ENCODE measurements around the gene ADCY7. TPM values are rescaled to one million over a fixed set of nuclear protein-coding genes. Genes with fewer than 3 reads are reported as not detected.

The ADCY7 gene
- total and polyA plus RNA-seq, 2 donors (not counting 1 experiment from before 2014, with no cell fraction given) = 9.9 to 34.0 TPM

DNA sequence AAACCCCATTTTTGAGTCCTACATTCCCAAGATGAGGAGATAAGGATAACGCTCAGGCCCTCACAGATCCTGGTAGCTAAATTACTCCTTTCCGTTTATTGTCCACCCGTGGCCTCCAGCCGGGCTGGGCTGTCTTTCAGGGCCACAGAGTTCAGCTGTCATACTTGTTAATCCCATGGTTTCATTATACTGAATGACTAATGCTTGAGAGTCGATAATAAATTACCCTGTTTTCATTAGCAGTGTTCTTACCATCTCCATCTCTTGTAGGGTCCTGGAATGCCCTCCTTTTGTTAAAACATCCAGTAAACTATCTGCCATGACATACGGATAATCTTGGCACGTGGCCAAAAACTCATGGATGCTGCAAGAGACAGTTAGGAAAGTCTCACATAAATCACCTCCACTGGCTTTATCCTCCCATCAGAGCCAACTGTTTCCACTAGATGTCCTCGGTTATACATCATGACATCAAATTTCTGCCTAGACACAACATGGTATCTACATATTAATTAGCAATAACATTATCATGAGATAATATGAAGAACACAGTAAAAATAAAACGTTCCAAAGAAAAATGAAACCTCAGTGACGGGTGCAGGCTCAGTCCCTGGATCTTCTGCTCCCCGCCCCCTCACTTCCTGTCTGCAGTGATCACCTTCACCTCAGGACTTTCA, 57.1 kb downstream of the ADCY7 start:
- H3K4me3 ChIP-seq (replicated peaks in 1 of 4; ENCODE audit: control extremely low read depth in 1 of 4, insufficient read depth in 1 of 4, low read depth in 3 of 4, low read length in 4 of 4) = no peak overlapping the region
- H3K4me2 ChIP-seq (ENCODE audit: extremely low read depth, insufficient read depth, low read length) = no peak overlapping the region
- H3K27ac ChIP-seq (ENCODE audit: insufficient read depth, low read length) = no peak overlapping the region
- peak; percentile 42 to 60 for DNase-seq (ENCODE audit: low read depth in 2 of 2)
- H3K36me3 ChIP-seq (ENCODE audit: control insufficient read depth, insufficient read depth, low read length) = peaks cover 5% of the 10 kb centered on the region
- TF ChIP-seq EZH2 (IDR thresholded peaks at IDR 0.05; ENCODE audit: low read length, missing control alignments) = no peak
- TF ChIP-seq, protein P1, sequence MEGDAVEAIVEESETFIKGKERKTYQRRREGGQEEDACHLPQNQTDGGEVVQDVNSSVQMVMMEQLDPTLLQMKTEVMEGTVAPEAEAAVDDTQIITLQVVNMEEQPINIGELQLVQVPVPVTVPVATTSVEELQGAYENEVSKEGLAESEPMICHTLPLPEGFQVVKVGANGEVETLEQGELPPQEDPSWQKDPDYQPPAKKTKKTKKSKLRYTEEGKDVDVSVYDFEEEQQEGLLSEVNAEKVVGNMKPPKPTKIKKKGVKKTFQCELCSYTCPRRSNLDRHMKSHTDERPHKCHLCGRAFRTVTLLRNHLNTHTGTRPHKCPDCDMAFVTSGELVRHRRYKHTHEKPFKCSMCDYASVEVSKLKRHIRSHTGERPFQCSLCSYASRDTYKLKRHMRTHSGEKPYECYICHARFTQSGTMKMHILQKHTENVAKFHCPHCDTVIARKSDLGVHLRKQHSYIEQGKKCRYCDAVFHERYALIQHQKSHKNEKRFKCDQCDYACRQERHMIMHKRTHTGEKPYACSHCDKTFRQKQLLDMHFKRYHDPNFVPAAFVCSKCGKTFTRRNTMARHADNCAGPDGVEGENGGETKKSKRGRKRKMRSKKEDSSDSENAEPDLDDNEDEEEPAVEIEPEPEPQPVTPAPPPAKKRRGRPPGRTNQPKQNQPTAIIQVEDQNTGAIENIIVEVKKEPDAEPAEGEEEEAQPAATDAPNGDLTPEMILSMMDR (conservative IDR thresholded peaks at IDR 0.05 in 1 of 2, IDR thresholded peaks at IDR 0.05 in 1 of 2; ENCODE audit: low read depth in 1 of 2, low read length in 2 of 2) = no peak
- H3K9me3 ChIP-seq (ENCODE audit: control insufficient read depth, insufficient read depth, low read depth, low read length) = no peaks in the 10 kb centered on the region
- H4K20me1 ChIP-seq (ENCODE audit: control insufficient read depth, extremely low read depth, insufficient read depth, low read length) = no peaks in the 10 kb centered on the region
- H2AFZ ChIP-seq (ENCODE audit: low read length) = no peak overlapping the region
- H3K27me3 ChIP-seq (ENCODE audit: control insufficient read depth, insufficient read depth, low read length) = no peaks in the 10 kb centered on the region
- no peaks in the 10 kb centered on the region for H3K4me1 ChIP-seq (ENCODE audit: control insufficient read depth, extremely low read depth, insufficient read depth, low read length)
- H3K9ac ChIP-seq (ENCODE audit: insufficient read depth, low read length) = no peak overlapping the region
- H3K79me2 ChIP-seq (ENCODE audit: control insufficient read depth, insufficient read depth, low read length) = no peaks in the 10 kb centered on the region

DNA sequence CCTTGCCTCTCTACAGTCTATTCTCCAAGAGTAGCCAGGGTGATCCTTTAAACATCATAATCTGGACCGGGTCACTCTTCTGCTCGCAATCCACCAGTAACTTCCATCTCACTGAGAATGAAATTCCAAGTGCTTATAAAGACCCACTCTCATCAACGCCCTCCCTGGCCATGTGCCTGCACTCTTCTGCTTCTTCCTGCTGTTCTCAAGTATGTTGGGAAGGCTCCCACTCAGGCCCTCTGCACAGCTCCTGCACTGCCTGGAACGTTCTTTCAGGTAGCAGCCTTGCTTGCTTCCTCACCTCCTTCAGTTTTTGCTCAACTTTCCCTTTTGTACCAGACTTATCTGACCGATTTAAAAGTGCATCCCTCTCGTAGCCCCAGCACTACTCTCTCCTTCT, 58.0 kb downstream of the ADCY7 start:
- Histone ChIP-seq H3K4me2 (ENCODE audit: extremely low read depth, insufficient read depth, low read length) (no peak overlapping the region), H3K4me3 (replicated peaks in 1 of 4; ENCODE audit: control extremely low read depth in 1 of 4, insufficient read depth in 1 of 4, low read depth in 3 of 4, low read length in 4 of 4) (no peak overlapping the region), H3K27me3 (ENCODE audit: control insufficient read depth, insufficient read depth, low read length) (no peaks in the 10 kb centered on the region), H3K79me2 (ENCODE audit: control insufficient read depth, insufficient read depth, low read length) (no peaks in the 10 kb centered on the region), H4K20me1 (ENCODE audit: control insufficient read depth, extremely low read depth, insufficient read depth, low read length) (no peaks in the 10 kb centered on the region), H2AFZ (ENCODE audit: low read length) (no peak overlapping the region), H3K4me1 (ENCODE audit: control insufficient read depth, extremely low read depth, insufficient read depth, low read length) (no peaks in the 10 kb centered on the region), H3K36me3 (ENCODE audit: control insufficient read depth, insufficient read depth, low read length) (peaks cover 5% of the 10 kb centered on the region), H3K9me3 (ENCODE audit: control insufficient read depth, insufficient read depth, low read depth, low read length) (no peaks in the 10 kb centered on the region), H3K27ac (ENCODE audit: insufficient read depth, low read length) (no peak overlapping the region), H3K9ac (ENCODE audit: insufficient read depth, low read length) (no peak overlapping the region)
- DNase-seq (ENCODE audit: low read depth in 2 of 2) = no peak
- TF ChIP-seq, protein P1 (conservative IDR thresholded peaks at IDR 0.05 in 1 of 2, IDR thresholded peaks at IDR 0.05 in 1 of 2; ENCODE audit: low read depth in 1 of 2, low read length in 2 of 2) = no peak
- no peak for TF ChIP-seq EZH2 (IDR thresholded peaks at IDR 0.05; ENCODE audit: low read length, missing control alignments)

DNA sequence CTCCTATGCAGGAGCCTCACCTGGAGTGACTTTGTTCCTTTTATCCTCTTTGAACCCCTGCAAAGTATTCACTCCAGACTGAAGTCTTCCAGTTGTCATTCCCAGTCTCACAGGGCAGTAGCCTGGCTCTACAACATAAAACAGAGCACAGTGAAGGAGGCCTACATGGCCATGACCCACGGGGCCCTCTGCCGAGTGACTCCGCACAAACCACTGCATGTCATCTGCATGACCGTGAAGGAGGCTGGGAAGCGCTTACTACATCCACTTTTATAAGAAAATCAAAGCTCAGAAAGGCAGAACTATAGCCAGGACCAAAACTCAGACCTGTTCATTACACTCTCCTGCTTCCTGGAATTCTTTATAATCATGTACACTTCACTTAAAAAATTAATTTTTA, 59.9 kb downstream of the ADCY7 start:
- Histone ChIP-seq H3K79me2 (ENCODE audit: control insufficient read depth, insufficient read depth, low read length) (no peaks in the 10 kb centered on the region), H3K4me1 (ENCODE audit: control insufficient read depth, extremely low read depth, insufficient read depth, low read length) (peaks cover 2% of the 10 kb centered on the region), H3K36me3 (ENCODE audit: control insufficient read depth, insufficient read depth, low read length) (peaks cover 3% of the 10 kb centered on the region), H4K20me1 (ENCODE audit: control insufficient read depth, extremely low read depth, insufficient read depth, low read length) (no peaks in the 10 kb centered on the region), H3K27me3 (ENCODE audit: control insufficient read depth, insufficient read depth, low read length) (no peaks in the 10 kb centered on the region), H3K4me2 (ENCODE audit: extremely low read depth, insufficient read depth, low read length) (no peak overlapping the region), H3K9me3 (ENCODE audit: control insufficient read depth, insufficient read depth, low read depth, low read length) (no peaks in the 10 kb centered on the region), H2AFZ (ENCODE audit: low read length) (no peak overlapping the region), H3K27ac (ENCODE audit: insufficient read depth, low read length) (no peak overlapping the region), H3K9ac (ENCODE audit: insufficient read depth, low read length) (no peak overlapping the region), H3K4me3 (replicated peaks in 1 of 4; ENCODE audit: control extremely low read depth in 1 of 4, insufficient read depth in 1 of 4, low read depth in 3 of 4, low read length in 4 of 4) (no peak overlapping the region)
- TF ChIP-seq, protein P1 (conservative IDR thresholded peaks at IDR 0.05 in 1 of 2, IDR thresholded peaks at IDR 0.05 in 1 of 2; ENCODE audit: low read depth in 1 of 2, low read length in 2 of 2) = no peak
- no peak for TF ChIP-seq EZH2 (IDR thresholded peaks at IDR 0.05; ENCODE audit: low read length, missing control alignments)
- no peak for DNase-seq (ENCODE audit: low read depth in 2 of 2)
